ENCODE measurements around the gene IQCH. TPM values are rescaled to one million over a fixed set of nuclear protein-coding genes. Genes with fewer than 3 reads are reported as not detected.

The IQCH gene
- total and polyA plus RNA-seq, 2 of the 4 experiments (the other 2 are of a cell fraction): 0.60 to 2.5 TPM

DNA sequence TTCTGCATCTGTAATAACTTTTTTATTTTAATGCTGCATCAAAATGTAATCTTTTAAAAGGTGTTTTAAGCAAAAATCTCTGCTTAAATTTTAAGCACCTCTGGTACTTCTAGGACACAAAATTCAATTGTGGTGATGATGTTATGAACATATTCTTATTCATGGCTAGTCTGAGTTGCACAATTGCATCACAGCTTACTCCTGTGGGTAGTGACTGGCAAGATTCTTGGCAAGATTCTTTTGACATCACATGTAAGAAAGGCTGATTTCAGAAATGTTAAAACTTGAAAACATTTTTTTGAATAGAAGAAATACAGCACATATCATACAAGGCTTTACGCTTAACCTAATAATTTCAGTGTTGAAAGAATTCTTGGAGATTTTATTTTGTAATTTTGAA is 35.7 kb downstream of the IQCH start:
- no peak overlapping the region for H2BK20ac ChIP-seq (ENCODE audit: low read depth, low read length)
- H3K79me1 ChIP-seq (ENCODE audit: low read depth in 1 of 2, low read length in 2 of 2): no peaks in the 10 kb centered on the region
- dilution Hi-C loops (cut with HindIII; ENCODE audit: low sequenced_read_pairs, unreplicated experiment): no loop called here
- H2AK9ac ChIP-seq (replicated peaks; ENCODE audit: low read depth, low read length, poor library complexity): no peak overlapping the region
- no peak overlapping the region for H4K5ac ChIP-seq (ENCODE audit: low read depth, low read length)
- H3K27ac ChIP-seq (ENCODE audit: insufficient read depth, low read length): no peak overlapping the region
- ChIA-PET CTCF (no interaction called here), POLR2A (ENCODE audit: unreplicated experiment) (no interaction called here)
- H3K23ac ChIP-seq (ENCODE audit: low read depth, low read length): no peak overlapping the region
- no peak overlapping the region for H3K4me3 ChIP-seq (ENCODE audit: insufficient read depth, low read depth, low read length)
- H3K14ac ChIP-seq (replicated peaks; ENCODE audit: low read depth, low read length): no peak overlapping the region
- in situ Hi-C loops (cut with MboI; ENCODE audit: low sequenced_read_pairs): no loop called here
- peaks cover 3% of the 10 kb centered on the region; the same call in 1 of the 2 replicates for H3K9me3 ChIP-seq (ENCODE audit: control insufficient read depth, insufficient read depth, low read length)
- intact Hi-C loops (cut with micrococcal nuclease): no loop called here
- no peak overlapping the region for H2BK15ac ChIP-seq (ENCODE audit: low read depth, low read length)
- DNase-seq: no peak
- no peak overlapping the region for H3K4ac ChIP-seq (ENCODE audit: low read depth, low read length)
- no peaks in the 10 kb centered on the region for H3K9me1 ChIP-seq (ENCODE audit: insufficient read depth, low read length)
- no peak overlapping the region for H3K56ac ChIP-seq (ENCODE audit: extremely low read depth, insufficient read depth, low read length)
- no peak for ATAC-seq (ENCODE audit: low read depth)
- no peak overlapping the region for H3K9ac ChIP-seq (ENCODE audit: low read depth, low read length)
- H3K36me3 ChIP-seq (ENCODE audit: control insufficient read depth, insufficient read depth, low read length): no peaks in the 10 kb centered on the region
- WGBS, 2 experiments (ENCODE audit: extremely low coverage in 2 of 2, insufficient read length in 1 of 2): no CpG with 5 or more reads among the region's 1 CpG
- H4K8ac ChIP-seq (ENCODE audit: low read depth in 2 of 2, low read length in 2 of 2): no peak overlapping the region
- H3K4me1 ChIP-seq (ENCODE audit: control insufficient read depth, insufficient read depth, low read length): no peaks in the 10 kb centered on the region
- no peak overlapping the region for H2AFZ ChIP-seq (replicated peaks; ENCODE audit: low read length, poor library complexity)
- H3K27me3 ChIP-seq (ENCODE audit: control insufficient read depth, insufficient read depth, low read length): no peaks in the 10 kb centered on the region
- BruUV-seq (replicated peaks): no TSS peak
- no peak overlapping the region for H3K18ac ChIP-seq (ENCODE audit: low read depth, low read length)
- H4K91ac ChIP-seq (ENCODE audit: insufficient read depth, low read depth, low read length): no peak overlapping the region
- no peak overlapping the region for H3K4me2 ChIP-seq (ENCODE audit: low read depth, low read length)
- TF ChIP-seq CEBPB (IDR thresholded peaks at IDR 0.05; ENCODE audit: low read depth, low read length): peak; percentile 59
- no peak for TF ChIP-seq NFE2L2 (IDR thresholded peaks at IDR 0.05; ENCODE audit: low read depth, low read length)
- TF ChIP-seq RCOR1 (IDR thresholded peaks at IDR 0.05; ENCODE audit: insufficient replicate concordance, low read length): no peak
- TF ChIP-seq CHD1 (IDR thresholded peaks at IDR 0.05; ENCODE audit: low read depth, low read length): no peak
- no peak for TF ChIP-seq RFX5 (IDR thresholded peaks at IDR 0.05; ENCODE audit: low read depth, low read length)
- TF ChIP-seq MXI1 (IDR thresholded peaks at IDR 0.05; ENCODE audit: borderline replicate concordance, low read depth, low read length): no peak
- no peak overlapping the region for H2BK5ac ChIP-seq (ENCODE audit: low read depth, low read length, poor library complexity, severe bottlenecking)
- no peaks in the 10 kb centered on the region for H4K20me1 ChIP-seq (ENCODE audit: insufficient read depth, low read length)
- no peak overlapping the region for H2AK5ac ChIP-seq (ENCODE audit: low read depth, low read length)
- no peak overlapping the region for H2BK120ac ChIP-seq (ENCODE audit: low read depth, low read length)
